Liver (tissue), 3 donors: ENCODE data around the gene PLXND1.

Experiments
- TAF1 ChIP-seq: conservative IDR thresholded peaks from 2 replicates; pipeline ENCODE4 v1.6.1; 2016; ENCODE audit warnings: antibody characterized with exemption, mild to moderate bottlenecking
- TF ChIP-seq, protein P1 (sequence below): fragments of 150-350 bp; IDR thresholded peaks from 2 replicates; pipeline ENCODE4 v1.5.1; 2017; ENCODE audit warnings: improper control_type of control experiment, low read depth, low read length; ENCODE audit not compliant: missing input control
- donor health status: healthy.
- donor health status: healthy.

DNA sequence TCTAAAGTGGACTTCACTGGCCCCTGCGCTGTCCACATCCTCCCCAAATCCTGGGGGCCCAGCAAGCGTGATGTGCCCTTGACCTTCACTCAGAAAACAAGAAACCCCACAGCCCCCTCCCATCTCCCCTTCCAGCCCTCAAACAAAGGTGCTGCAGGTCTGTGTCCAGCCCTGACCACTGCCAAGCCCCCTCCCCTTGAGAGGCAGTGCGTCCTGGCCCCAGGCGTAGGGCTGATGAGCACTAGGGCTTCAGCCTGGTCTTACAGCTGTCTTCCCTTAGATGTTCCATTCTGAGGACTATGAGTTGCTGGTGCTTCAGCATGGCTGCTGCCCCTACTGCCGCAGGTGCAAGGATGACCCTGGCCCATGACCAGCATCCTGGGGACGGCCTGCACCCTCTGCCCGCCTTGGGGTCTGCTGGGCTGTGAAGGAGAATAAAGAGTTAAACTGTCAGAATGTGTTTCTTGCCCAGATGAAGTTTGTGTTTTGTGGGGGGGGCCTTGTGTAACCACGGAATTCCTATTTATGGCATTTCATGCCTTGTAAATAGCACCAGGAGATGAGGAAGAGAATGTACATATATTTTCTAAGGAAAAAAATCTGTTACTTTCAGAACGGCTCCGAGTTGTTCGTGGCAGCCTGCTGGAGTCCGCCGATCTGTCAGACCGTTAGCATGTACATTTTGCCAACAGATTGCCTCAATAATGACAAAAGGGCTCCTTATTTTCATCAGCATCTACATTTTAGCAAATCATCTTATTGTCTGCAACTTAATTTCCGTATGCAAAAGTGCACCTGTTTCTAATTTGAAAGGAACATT, 86.4 kb downstream of the PLXND1 start:
- TF ChIP-seq, protein P1, sequence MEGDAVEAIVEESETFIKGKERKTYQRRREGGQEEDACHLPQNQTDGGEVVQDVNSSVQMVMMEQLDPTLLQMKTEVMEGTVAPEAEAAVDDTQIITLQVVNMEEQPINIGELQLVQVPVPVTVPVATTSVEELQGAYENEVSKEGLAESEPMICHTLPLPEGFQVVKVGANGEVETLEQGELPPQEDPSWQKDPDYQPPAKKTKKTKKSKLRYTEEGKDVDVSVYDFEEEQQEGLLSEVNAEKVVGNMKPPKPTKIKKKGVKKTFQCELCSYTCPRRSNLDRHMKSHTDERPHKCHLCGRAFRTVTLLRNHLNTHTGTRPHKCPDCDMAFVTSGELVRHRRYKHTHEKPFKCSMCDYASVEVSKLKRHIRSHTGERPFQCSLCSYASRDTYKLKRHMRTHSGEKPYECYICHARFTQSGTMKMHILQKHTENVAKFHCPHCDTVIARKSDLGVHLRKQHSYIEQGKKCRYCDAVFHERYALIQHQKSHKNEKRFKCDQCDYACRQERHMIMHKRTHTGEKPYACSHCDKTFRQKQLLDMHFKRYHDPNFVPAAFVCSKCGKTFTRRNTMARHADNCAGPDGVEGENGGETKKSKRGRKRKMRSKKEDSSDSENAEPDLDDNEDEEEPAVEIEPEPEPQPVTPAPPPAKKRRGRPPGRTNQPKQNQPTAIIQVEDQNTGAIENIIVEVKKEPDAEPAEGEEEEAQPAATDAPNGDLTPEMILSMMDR: no peak
- TF ChIP-seq TAF1: no peak
